Skeletal muscle satellite cell (primary cell): ENCODE data around the gene DAG1.
A peak's percentile ranks its signal among the peaks of the same experiment; 100 is the strongest.

Source experiments
- H3K27me3 ChIP-seq: 2 replicates; pipeline ENCODE4 v1.7.0; 2013; ENCODE audit warnings: low read length; ENCODE audit not compliant: control insufficient read depth, insufficient read depth
- H3K36me3 ChIP-seq: 2 replicates; pipeline ENCODE4 v1.7.0; 2013; ENCODE audit warnings: mild to moderate bottlenecking, control low read depth, low read length; ENCODE audit not compliant: insufficient read depth
- H3K4me1 ChIP-seq: 2 replicates; pipeline ENCODE4 v1.7.0; 2013; ENCODE audit warnings: low read length; ENCODE audit not compliant: control insufficient read depth, insufficient read depth
- H3K4me2 ChIP-seq: 2 replicates; pipeline ENCODE4 v1.7.0; 2013; ENCODE audit warnings: mild to moderate bottlenecking, low read length
- H3K4me3 ChIP-seq: 2 replicates; pipeline ENCODE4 v1.7.0; 2013; ENCODE audit warnings: low read length
- H3K9ac ChIP-seq: 2 replicates; pipeline ENCODE4 v1.7.0; 2013; ENCODE audit warnings: mild to moderate bottlenecking, low read depth, low read length, moderate library complexity
- H3K9me3 ChIP-seq: replicated peaks from 2 replicates; pipeline ENCODE4 v1.7.0; 2013; ENCODE audit warnings: mild to moderate bottlenecking, control low read depth, low read length

Gene DAG1

GRCh38 chr3:49500732-49501609 is 30.9 kb downstream of the DAG1 start:
- H3K4me2 ChIP-seq = peak overlapping the region; percentile 74
- peak overlapping the region; percentile 60 for H3K9ac ChIP-seq
- H3K27me3 ChIP-seq = no peaks in the 10 kb centered on the region
- H3K4me1 ChIP-seq = peaks cover 23% of the 10 kb centered on the region
- no peaks in the 10 kb centered on the region for H3K36me3 ChIP-seq
- peak overlapping the region; percentile 34 for H3K4me3 ChIP-seq
- no peaks in the 10 kb centered on the region for H3K9me3 ChIP-seq

DNA sequence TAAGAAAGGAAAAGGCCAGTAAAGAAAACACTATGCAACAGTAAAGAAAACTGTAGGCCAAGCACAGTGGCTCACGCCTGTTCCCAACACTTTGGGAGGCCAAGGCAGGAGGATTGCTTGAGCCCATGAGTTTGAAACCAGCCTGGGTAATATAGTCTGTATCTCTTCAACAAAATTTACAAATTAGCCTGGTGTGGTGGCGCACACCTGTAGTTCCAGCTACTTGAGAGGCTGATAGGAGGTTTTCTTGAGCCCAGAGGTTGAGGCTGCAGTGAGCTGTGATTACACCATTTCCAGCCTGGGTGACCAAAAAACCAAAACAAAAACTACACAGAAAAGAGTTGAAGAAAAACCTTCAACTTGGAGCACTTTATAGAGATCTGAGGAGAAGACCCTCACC is 31.8 kb downstream of the DAG1 start:
- Histone ChIP-seq H3K4me1 (peaks cover 27% of the 10 kb centered on the region), H3K4me2 (no peak overlapping the region), H3K36me3 (no peaks in the 10 kb centered on the region), H3K9ac (no peak overlapping the region), H3K4me3 (no peak overlapping the region), H3K9me3 (no peaks in the 10 kb centered on the region), H3K27me3 (no peaks in the 10 kb centered on the region)

GRCh38 chr3:49506906-49507305 is 36.8 kb downstream of the DAG1 start:
- peaks cover 12% of the 10 kb centered on the region for H3K36me3 ChIP-seq

DNA sequence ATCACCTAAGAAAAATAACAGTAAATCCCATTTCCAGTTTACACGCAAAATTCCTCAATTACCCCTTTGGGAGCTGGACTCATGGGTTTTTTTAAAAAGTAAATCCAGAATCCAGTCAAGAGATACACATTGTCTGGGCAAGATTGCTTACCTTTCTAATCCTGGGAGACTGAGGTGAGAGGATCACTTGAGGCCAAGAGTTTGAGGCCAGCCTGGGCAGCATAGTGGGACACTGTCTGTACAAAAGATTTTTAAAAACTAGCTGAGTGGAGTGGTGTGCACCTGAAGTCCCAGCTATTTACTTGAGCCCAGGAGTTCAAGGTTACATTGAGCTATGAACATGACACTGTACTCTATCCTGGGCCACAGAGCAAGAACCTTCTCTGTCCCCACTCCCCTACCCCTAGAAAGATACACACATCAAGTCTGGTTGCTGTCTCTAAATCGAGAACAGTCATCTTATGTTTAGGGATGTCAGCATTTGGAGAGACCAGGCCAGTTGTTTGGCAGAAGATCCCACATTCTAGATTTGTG is 39.0 kb downstream of the DAG1 start:
- no peak overlapping the region for H3K9ac ChIP-seq
- H3K36me3 ChIP-seq = peaks cover 24% of the 10 kb centered on the region
- H3K9me3 ChIP-seq = no peaks in the 10 kb centered on the region
- no peak overlapping the region for H3K4me2 ChIP-seq
- H3K4me1 ChIP-seq = peaks cover 4% of the 10 kb centered on the region
- no peaks in the 10 kb centered on the region for H3K27me3 ChIP-seq
- no peak overlapping the region for H3K4me3 ChIP-seq

More at GRCh38 chr3:49506906-49507305, 36.8 kb downstream of the DAG1 start:
- no peaks in the 10 kb centered on the region for H3K9me3 ChIP-seq
- H3K4me3 ChIP-seq = no peak overlapping the region
- H3K4me2 ChIP-seq = no peak overlapping the region
- peaks cover 4% of the 10 kb centered on the region for H3K4me1 ChIP-seq
- no peak overlapping the region for H3K9ac ChIP-seq
- H3K27me3 ChIP-seq = no peaks in the 10 kb centered on the region

DNA sequence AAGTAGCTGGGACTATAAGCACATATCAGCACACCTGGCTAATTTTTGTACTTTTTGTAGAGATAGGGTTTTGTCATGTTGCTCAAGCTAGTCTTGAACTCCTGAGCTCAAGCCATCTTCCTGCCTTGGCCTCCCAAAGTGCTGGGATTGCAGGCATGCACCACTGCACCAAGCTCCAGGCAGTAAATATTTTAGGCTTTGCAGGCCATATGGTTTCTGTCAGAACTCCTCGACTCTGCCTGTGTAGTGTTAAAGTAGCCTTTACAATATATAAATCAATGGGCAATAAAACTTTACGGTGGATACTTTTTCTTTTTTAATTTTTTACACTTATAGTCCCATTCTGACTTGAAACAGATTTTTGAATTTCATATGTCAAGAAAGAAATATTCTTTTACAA is 41.6 kb downstream of the DAG1 start:
- H3K27me3 ChIP-seq = no peaks in the 10 kb centered on the region
- no peak overlapping the region for H3K9ac ChIP-seq
- no peak overlapping the region for H3K4me2 ChIP-seq
- H3K36me3 ChIP-seq = peaks cover 29% of the 10 kb centered on the region
- H3K4me1 ChIP-seq = no peaks in the 10 kb centered on the region
- H3K9me3 ChIP-seq = no peaks in the 10 kb centered on the region
- H3K4me3 ChIP-seq = no peak overlapping the region

- Histone ChIP-seq H3K9me3 (no peaks in the 10 kb centered on the region), H3K9ac (no peak overlapping the region), H3K4me3 (no peak overlapping the region), H3K27me3 (no peaks in the 10 kb centered on the region), H3K4me2 (no peak overlapping the region), H3K4me1 (no peaks in the 10 kb centered on the region), H3K36me3 (peaks cover 36% of the 10 kb centered on the region)
Measured at GRCh38 chr3:49512781-49513355, 42.8 kb downstream of the DAG1 start.

- H3K9me3 ChIP-seq = no peaks in the 10 kb centered on the region
- H3K4me2 ChIP-seq = no peak overlapping the region
- peaks cover 38% of the 10 kb centered on the region for H3K36me3 ChIP-seq
- no peak overlapping the region for H3K4me3 ChIP-seq
- H3K27me3 ChIP-seq = no peaks in the 10 kb centered on the region
- H3K4me1 ChIP-seq = no peaks in the 10 kb centered on the region
- H3K9ac ChIP-seq = no peak overlapping the region
Measured at GRCh38 chr3:49513494-49514124, 43.5 kb downstream of the DAG1 start.

DNA sequence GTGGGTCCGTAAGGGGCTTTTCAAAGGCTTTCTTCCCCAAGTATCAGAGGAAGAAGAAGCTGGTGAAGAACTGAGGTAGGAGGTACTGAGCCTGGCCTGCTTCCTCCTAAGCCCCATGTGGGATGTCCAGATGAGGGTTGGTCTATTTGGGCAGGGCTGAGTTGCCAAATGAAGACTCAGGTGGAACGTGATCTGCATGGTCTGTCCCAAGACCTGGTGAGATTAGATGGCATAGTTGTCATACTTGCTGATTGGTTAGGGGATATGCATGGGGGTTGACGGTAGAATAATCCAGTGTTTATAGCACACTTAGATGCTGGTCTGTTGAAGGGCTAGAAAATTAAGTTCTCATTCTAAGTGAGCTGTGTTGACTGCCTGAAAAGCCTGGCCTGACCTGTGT is 47.9 kb downstream of the DAG1 start:
- no peaks in the 10 kb centered on the region for H3K9me3 ChIP-seq
- no peak overlapping the region for H3K9ac ChIP-seq
- H3K4me3 ChIP-seq = no peak overlapping the region
- no peaks in the 10 kb centered on the region for H3K27me3 ChIP-seq
- H3K36me3 ChIP-seq = peaks cover 22% of the 10 kb centered on the region
- no peak overlapping the region for H3K4me2 ChIP-seq
- H3K4me1 ChIP-seq = no peaks in the 10 kb centered on the region

GRCh38 chr3:49518441-49518840 is 48.4 kb downstream of the DAG1 start:
- no peaks in the 10 kb centered on the region for H3K27me3 ChIP-seq
- H3K9ac ChIP-seq = no peak overlapping the region
- H3K4me3 ChIP-seq = no peak overlapping the region
- H3K4me2 ChIP-seq = no peak overlapping the region
- H3K36me3 ChIP-seq = peaks cover 19% of the 10 kb centered on the region
- no peaks in the 10 kb centered on the region for H3K4me1 ChIP-seq
- H3K9me3 ChIP-seq = no peaks in the 10 kb centered on the region

DNA sequence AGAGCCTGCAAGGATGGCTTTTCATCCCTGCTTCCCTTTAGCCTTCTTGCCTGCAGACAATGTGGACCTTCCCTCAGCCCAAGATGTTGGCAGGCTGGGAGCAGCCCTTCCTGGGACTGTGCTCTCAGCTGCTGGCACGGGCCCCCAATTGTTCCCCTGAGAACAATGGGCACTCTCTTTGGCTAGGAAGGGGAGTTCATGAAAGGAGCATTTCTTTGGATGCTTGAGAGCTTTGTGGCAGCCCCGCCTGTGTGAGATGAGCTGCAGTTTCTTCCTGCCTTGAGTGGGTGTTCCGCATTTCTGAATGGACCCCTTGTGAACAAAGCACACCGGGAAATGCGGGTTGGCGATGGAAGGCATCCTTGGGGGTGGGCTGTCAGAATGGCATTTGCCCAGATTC is 49.2 kb downstream of the DAG1 start:
- H3K4me2 ChIP-seq = no peak overlapping the region
- H3K36me3 ChIP-seq = peaks cover 14% of the 10 kb centered on the region
- no peak overlapping the region for H3K4me3 ChIP-seq
- no peaks in the 10 kb centered on the region for H3K9me3 ChIP-seq
- H3K4me1 ChIP-seq = no peaks in the 10 kb centered on the region
- H3K27me3 ChIP-seq = no peaks in the 10 kb centered on the region
- no peak overlapping the region for H3K9ac ChIP-seq

GRCh38 chr3:49519916-49520385 is 49.9 kb downstream of the DAG1 start:
- no peaks in the 10 kb centered on the region for H3K9me3 ChIP-seq
- H3K4me3 ChIP-seq = no peak overlapping the region
- H3K36me3 ChIP-seq = peaks cover 14% of the 10 kb centered on the region
- H3K27me3 ChIP-seq = no peaks in the 10 kb centered on the region
- H3K4me2 ChIP-seq = no peak overlapping the region
- H3K4me1 ChIP-seq = no peaks in the 10 kb centered on the region
- no peak overlapping the region for H3K9ac ChIP-seq
